ENCODE data around the gene CHAT.
A peak's percentile ranks its signal among the peaks of the same experiment; 100 is the strongest.
"Not testable (repeated sequence)": the region's sequence is repeated elsewhere in the genome, so short reads cannot be mapped to it uniquely, and the experiment has no call there.

Gene CHAT

GRCh38 chr10:49653273-49653929 is 39.6 kb downstream of the CHAT start:
- no peak for DNase-seq (ENCODE audit: low read depth in 2 of 2)

GRCh38 chr10:49654036-49654693 is 40.3 kb downstream of the CHAT start:
- no peak for DNase-seq (ENCODE audit: low read depth in 2 of 2)

- no peak for DNase-seq (ENCODE audit: low read depth in 2 of 2)
Observed at GRCh38 chr10:49655099-49655498, 41.3 kb downstream of the CHAT start.

- DNase-seq (ENCODE audit: low read depth in 2 of 2): no peak
Observed at GRCh38 chr10:49656845-49657493, 43.1 kb downstream of the CHAT start.

GRCh38 chr10:49657606-49658005 is 43.8 kb downstream of the CHAT start:
- DNase-seq (ENCODE audit: low read depth in 2 of 2): no peak

- no peak for DNase-seq (ENCODE audit: low read depth in 2 of 2)
Observed at GRCh38 chr10:49661140-49661856, 47.5 kb downstream of the CHAT start.

GRCh38 chr10:49662169-49662830 is 48.5 kb downstream of the CHAT start:
- DNase-seq (ENCODE audit: low read depth in 2 of 2): no peak

GRCh38 chr10:49663596-49663995 is 49.8 kb downstream of the CHAT start:
- DNase-seq (ENCODE audit: low read depth in 2 of 2): no peak

GRCh38 chr10:49664006-49664841 is 50.4 kb downstream of the CHAT start:
- no peak for DNase-seq (ENCODE audit: low read depth in 2 of 2)

GRCh38 chr10:49664842-49665355 is 51.1 kb downstream of the CHAT start:
- DNase-seq (ENCODE audit: low read depth in 2 of 2): no peak

- DNase-seq (ENCODE audit: low read depth in 2 of 2): no peak
Observed at GRCh38 chr10:49666054-49666615, 52.3 kb downstream of the CHAT start.

- no peak for DNase-seq (ENCODE audit: low read depth in 2 of 2)
Observed at GRCh38 chr10:49666685-49667084, 52.8 kb downstream of the CHAT start.

- no peak for DNase-seq (ENCODE audit: low read depth in 2 of 2)
Observed at GRCh38 chr10:49667991-49668390, 54.2 kb downstream of the CHAT start.

- no peak for DNase-seq (ENCODE audit: low read depth in 2 of 2)
Observed at GRCh38 chr10:49668684-49669083, 54.8 kb downstream of the CHAT start.

- no peak for DNase-seq (ENCODE audit: low read depth in 2 of 2)
Observed at GRCh38 chr10:49678827-49679479, 65.1 kb downstream of the CHAT start.

GRCh38 chr10:49679480-49679893 is 65.7 kb downstream of the CHAT start, which contains the start of gene C10orf53:
Gene C10orf53, plus strand, starts transcription at chr10:49679651. Its CDS starts 47 bp downstream, at chr10:49679698.
- DNase-seq (ENCODE audit: low read depth in 2 of 2): peak; percentile 3 to 18

- not testable (repeated sequence) for DNase-seq (ENCODE audit: low read depth in 2 of 2)
Observed at GRCh38 chr10:49682449-49682848, 68.6 kb downstream of the CHAT start.

- DNase-seq (ENCODE audit: low read depth in 2 of 2): no peak
Observed at GRCh38 chr10:49682879-49683278, 69.0 kb downstream of the CHAT start.

GRCh38 chr10:49686651-49687050 is 72.8 kb downstream of the CHAT start:
- no peak for DNase-seq (ENCODE audit: low read depth in 2 of 2)

Data from stimulated activated CD8-positive, alpha-beta memory T cell treated with anti-CD3 and anti-CD28 coated beads, Interleukin-15, amount 100 ng/mL, for 48 hours (primary cell).